ENCODE measurements around the gene HEG1.

The HEG1 gene

GRCh38 chr3:125000661-125001060 is 55.1 kb downstream of the HEG1 start:
- no peak overlapping the region for H2AFZ ChIP-seq (ENCODE audit: low read length)
- H3K9me2 ChIP-seq (replicated peaks; ENCODE audit: insufficient read depth, low read length): no peaks in the 10 kb centered on the region
- H3K4me3 ChIP-seq (ENCODE audit: low read length): no peak overlapping the region
- no peaks in the 10 kb centered on the region for H3K9me3 ChIP-seq (replicated peaks; ENCODE audit: insufficient read depth, low read length)
- TF ChIP-seq EZH2phosphoT487 (IDR thresholded peaks at IDR 0.05; ENCODE audit: low read length) (no peak), EZH2 (optimal IDR thresholded peaks at IDR 0.05; ENCODE audit: low read depth, low read length) (no peak), CTCF (IDR thresholded peaks at IDR 0.05; ENCODE audit: low read length) (no peak)
- no peaks in the 10 kb centered on the region for H4K20me1 ChIP-seq (ENCODE audit: insufficient read depth, low read length)
- H3K27ac ChIP-seq (ENCODE audit: low read length): no peak overlapping the region
- H3K27me3 ChIP-seq (replicated peaks; ENCODE audit: insufficient read depth, low read length): no peaks in the 10 kb centered on the region
- H3F3A ChIP-seq (ENCODE audit: insufficient read depth, low read length): 0 out of 2 replicates have a peak, but pooled peaks cover under 1% of the 10 kb centered on the region
- H3K36me3 ChIP-seq (replicated peaks; ENCODE audit: insufficient read depth, low read length): no peaks in the 10 kb centered on the region
- no peak overlapping the region for H3K4me2 ChIP-seq (ENCODE audit: low read depth, low read length)
- no peak for DNase-seq
- no peaks in the 10 kb centered on the region for H3K79me2 ChIP-seq (ENCODE audit: low read length)
- no peak overlapping the region for H3K9ac ChIP-seq (ENCODE audit: low read length)
- H3K4me1 ChIP-seq (ENCODE audit: low read length): peaks cover 4% of the 10 kb centered on the region; the same call in 1 of the 2 replicates

GRCh38 chr3:124999897-125000435 is 55.8 kb downstream of the HEG1 start:
- H2AFZ ChIP-seq (ENCODE audit: low read length): no peak overlapping the region
- no peak for DNase-seq
- H3K27me3 ChIP-seq (replicated peaks; ENCODE audit: insufficient read depth, low read length): no peaks in the 10 kb centered on the region
- H3K36me3 ChIP-seq (replicated peaks; ENCODE audit: insufficient read depth, low read length): no peaks in the 10 kb centered on the region
- no peaks in the 10 kb centered on the region for H3K79me2 ChIP-seq (ENCODE audit: low read length)
- no peaks in the 10 kb centered on the region for H3K9me3 ChIP-seq (replicated peaks; ENCODE audit: insufficient read depth, low read length)
- H3K4me3 ChIP-seq (ENCODE audit: low read length): no peak overlapping the region
- no peaks in the 10 kb centered on the region for H4K20me1 ChIP-seq (ENCODE audit: insufficient read depth, low read length)
- H3K4me1 ChIP-seq (ENCODE audit: low read length): peaks cover 5% of the 10 kb centered on the region; the same call in 1 of the 2 replicates
- no peak overlapping the region for H3K9ac ChIP-seq (ENCODE audit: low read length)
- no peak overlapping the region for H3K27ac ChIP-seq (ENCODE audit: low read length)
- H3K9me2 ChIP-seq (replicated peaks; ENCODE audit: insufficient read depth, low read length): no peaks in the 10 kb centered on the region
- H3F3A ChIP-seq (ENCODE audit: insufficient read depth, low read length): 0 out of 2 replicates have a peak, but pooled peaks cover 5% of the 10 kb centered on the region
- no peak overlapping the region for H3K4me2 ChIP-seq (ENCODE audit: low read depth, low read length)
- TF ChIP-seq EZH2phosphoT487 (IDR thresholded peaks at IDR 0.05; ENCODE audit: low read length) (no peak), CTCF (IDR thresholded peaks at IDR 0.05; ENCODE audit: low read length) (no peak), EZH2 (optimal IDR thresholded peaks at IDR 0.05; ENCODE audit: low read depth, low read length) (no peak)

GRCh38 chr3:124999317-124999716 is 56.5 kb downstream of the HEG1 start:
- TF ChIP-seq EZH2phosphoT487 (IDR thresholded peaks at IDR 0.05; ENCODE audit: low read length) (no peak), CTCF (IDR thresholded peaks at IDR 0.05; ENCODE audit: low read length) (no peak), EZH2 (optimal IDR thresholded peaks at IDR 0.05; ENCODE audit: low read depth, low read length) (no peak)
- Histone ChIP-seq H3K4me2 (ENCODE audit: low read depth, low read length) (no peak overlapping the region), H3K4me3 (ENCODE audit: low read length) (no peak overlapping the region), H3F3A (ENCODE audit: insufficient read depth, low read length) (0 out of 2 replicates have a peak, but pooled peaks cover 5% of the 10 kb centered on the region), H3K79me2 (ENCODE audit: low read length) (no peaks in the 10 kb centered on the region), H3K9me2 (replicated peaks; ENCODE audit: insufficient read depth, low read length) (no peaks in the 10 kb centered on the region), H2AFZ (ENCODE audit: low read length) (no peak overlapping the region), H3K4me1 (ENCODE audit: low read length) (peaks cover 5% of the 10 kb centered on the region; the same call in 1 of the 2 replicates), H3K9me3 (replicated peaks; ENCODE audit: insufficient read depth, low read length) (no peaks in the 10 kb centered on the region), H3K9ac (ENCODE audit: low read length) (no peak overlapping the region), H4K20me1 (ENCODE audit: insufficient read depth, low read length) (no peaks in the 10 kb centered on the region), H3K27me3 (replicated peaks; ENCODE audit: insufficient read depth, low read length) (no peaks in the 10 kb centered on the region), H3K36me3 (replicated peaks; ENCODE audit: insufficient read depth, low read length) (no peaks in the 10 kb centered on the region), H3K27ac (ENCODE audit: low read length) (no peak overlapping the region)
- DNase-seq: no peak
